Activated T-cell treated with anti-CD3 and anti-CD28 coated beads, Interleukin-2, amount 50 U/mL, for 72 hours (primary cell): ENCODE results near the gene PALLD. TPM values are rescaled to one million over a fixed set of nuclear protein-coding genes. Genes with fewer than 3 reads are reported as not detected.

ENCODE experiments used
- ATAC-seq, 2 donors: fragments of 150-1000 bp; cut with Tn5 transposase; replicated peaks in 1 of 2; 2 replicates each; pipeline ENCODE4 v1.10.0; 2021; ENCODE audit warnings: moderate library complexity in 2 of 2, mild to moderate bottlenecking in 1 of 2
- DNase-seq, 2 donors: peaks; one replicate each; pipeline ENCODE4 v3.0.0; 2021 to 2022; ENCODE audit warnings: mixed read lengths in 1 of 2
- H3K27ac Mint-ChIP-seq: one replicate; pipeline ENCODE4 v1.8.0; 2022; ENCODE audit warnings: mild to moderate bottlenecking, moderate library complexity, mixed read lengths
- H3K27me3 Mint-ChIP-seq: one replicate; pipeline ENCODE4 v1.8.0; 2022; ENCODE audit warnings: low read depth, mixed read lengths
- H3K36me3 Mint-ChIP-seq, 2 donors: one replicate each; pipeline ENCODE4 v1.8.0; 2022; ENCODE audit warnings: mixed read lengths in 2 of 2, mild to moderate bottlenecking in 1 of 2; ENCODE audit not compliant: insufficient read depth in 2 of 2
- H3K4me1 Mint-ChIP-seq: one replicate; pipeline ENCODE4 v1.8.0; 2022; ENCODE audit warnings: low read depth, mixed read lengths
- H3K4me3 Mint-ChIP-seq, 2 donors: one replicate each; pipeline ENCODE4 v1.8.0; 2022; ENCODE audit warnings: mild to moderate bottlenecking in 2 of 2, mixed read lengths in 2 of 2, moderate library complexity in 2 of 2
- H3K9me3 Mint-ChIP-seq, 2 donors: one replicate each; pipeline ENCODE4 v1.8.0; 2022; ENCODE audit warnings: mixed read lengths in 2 of 2
- total RNA-seq, 2 donors: library from RNA; stranded (reverse); gene quantifications; one replicate each; pipeline ENCODE4 v1.2.3, GENCODE V29; 2022

The PALLD gene
- total RNA-seq, 2 donors from 2014 or later: 13.5 to 16.7 TPM

DNA sequence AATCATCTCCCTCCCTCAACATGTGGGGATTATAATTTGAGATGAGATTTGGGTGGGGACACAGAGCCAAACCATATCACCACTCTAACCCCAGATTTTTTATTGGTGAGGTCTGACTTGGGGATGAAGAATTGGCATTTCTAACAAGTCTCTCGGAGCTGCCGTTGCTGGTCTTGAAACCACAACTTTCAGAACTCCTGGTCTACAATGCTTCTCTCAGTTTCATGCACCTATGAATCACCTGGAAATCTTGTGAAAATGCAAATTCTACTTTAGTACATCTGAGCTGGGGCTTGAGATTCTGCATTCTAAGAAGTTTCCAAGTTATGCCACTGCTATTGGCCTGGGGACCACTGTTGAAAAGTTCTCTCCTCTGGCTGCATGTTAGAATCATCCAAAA, 78.6 kb downstream of the PALLD start:
- peaks cover 0 to 4% of the 10 kb centered on the region in 2 donors for H3K36me3 Mint-ChIP-seq
- ATAC-seq (no peak), DNase-seq (no peak)
- H3K4me3 Mint-ChIP-seq: no peak overlapping the region
- H3K27ac Mint-ChIP-seq: no peak overlapping the region
- H3K27me3 Mint-ChIP-seq: peaks cover 9% of the 10 kb centered on the region
- H3K9me3 Mint-ChIP-seq: peaks cover 0 to 5% of the 10 kb centered on the region in 2 donors
- H3K4me1 Mint-ChIP-seq: peaks cover 23% of the 10 kb centered on the region

DNA sequence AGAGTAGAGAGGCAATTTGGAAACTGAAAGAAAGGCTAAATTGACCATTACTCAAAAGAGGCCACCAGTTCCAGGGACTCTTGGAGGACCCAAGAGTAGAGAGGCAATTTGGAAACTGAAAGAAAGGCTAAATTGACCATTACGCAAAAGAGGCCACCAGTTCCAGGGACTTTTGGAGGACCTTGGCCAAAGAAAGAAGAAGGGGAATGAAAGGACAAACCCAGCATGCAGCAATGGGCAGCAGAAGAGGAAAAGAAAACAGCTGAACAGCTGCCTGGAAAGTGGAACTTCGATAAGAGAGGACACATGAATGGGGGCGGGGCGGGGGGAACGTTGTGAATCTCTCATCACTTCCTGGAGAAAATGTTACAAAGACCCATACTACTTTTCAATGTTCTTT, 80.8 kb downstream of the PALLD start:
- peaks cover 18% of the 10 kb centered on the region for H3K27me3 Mint-ChIP-seq
- no peak overlapping the region for H3K27ac Mint-ChIP-seq
- DNase-seq: no peak
- H3K4me3 Mint-ChIP-seq: no peak overlapping the region
- no peak for ATAC-seq
- peaks cover 3 to 7% of the 10 kb centered on the region in 2 donors for H3K9me3 Mint-ChIP-seq
- H3K36me3 Mint-ChIP-seq: peaks cover 0 to 4% of the 10 kb centered on the region in 2 donors
- H3K4me1 Mint-ChIP-seq: peaks cover 22% of the 10 kb centered on the region

DNA sequence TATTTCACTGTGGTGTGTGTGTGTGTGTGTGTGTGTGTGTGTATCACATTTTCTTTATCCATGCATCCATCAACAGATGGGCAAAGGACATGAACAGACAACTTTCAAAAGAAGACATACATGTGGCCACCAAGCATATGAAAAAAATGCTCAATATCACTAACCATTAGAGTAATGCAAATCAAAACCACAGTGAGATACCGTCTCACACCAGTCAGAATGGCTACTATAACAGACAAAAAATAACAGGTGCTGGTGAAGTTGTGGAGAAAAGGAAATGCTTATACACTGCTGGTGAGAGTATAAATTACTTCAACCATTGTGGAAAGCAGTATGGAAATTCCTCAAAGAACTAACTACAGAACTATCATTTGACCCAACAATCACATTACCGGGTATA, 83.4 kb downstream of the PALLD start:
- Mint-ChIP-seq H3K4me1 (peaks cover 9% of the 10 kb centered on the region), H3K27ac (no peak overlapping the region), H3K4me3 (no peak overlapping the region), H3K27me3 (peaks cover 32% of the 10 kb centered on the region), H3K36me3 (peaks cover 0 to 4% of the 10 kb centered on the region in 2 donors), H3K9me3 (peaks cover 2 to 3% of the 10 kb centered on the region in 2 donors)
- ATAC-seq: no peak
- no peak for DNase-seq

DNA sequence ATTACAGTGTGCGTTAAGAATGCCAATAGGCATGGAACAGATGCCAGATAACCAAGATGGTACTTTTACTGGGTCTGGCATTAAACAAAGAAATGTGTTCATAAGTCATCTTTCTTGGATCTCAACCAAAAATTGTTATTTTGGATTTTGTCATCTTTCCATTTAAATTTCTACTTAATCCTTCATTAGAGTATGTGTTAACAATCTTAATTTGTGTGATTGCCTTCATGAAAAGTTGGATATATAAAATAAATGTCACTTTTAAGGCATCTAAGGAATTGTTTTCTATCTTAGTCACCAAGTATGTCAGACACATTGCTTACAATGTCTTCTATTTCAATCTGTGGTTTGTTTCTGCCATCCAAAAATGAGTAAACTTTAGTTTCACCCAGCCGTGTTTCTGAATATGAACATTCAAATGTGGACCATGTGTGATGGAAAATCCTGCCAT, 87.5 kb downstream of the PALLD start:
- no peak overlapping the region for H3K4me3 Mint-ChIP-seq
- no peaks in the 10 kb centered on the region for H3K36me3 Mint-ChIP-seq
- peaks cover 13% of the 10 kb centered on the region for H3K4me1 Mint-ChIP-seq
- no peak overlapping the region for H3K27ac Mint-ChIP-seq
- ATAC-seq (peak in 1 of 2 donors; percentile 38), DNase-seq (no peak)
- peaks cover 2 to 3% of the 10 kb centered on the region in 2 donors for H3K9me3 Mint-ChIP-seq
- H3K27me3 Mint-ChIP-seq: peaks cover 33% of the 10 kb centered on the region

DNA sequence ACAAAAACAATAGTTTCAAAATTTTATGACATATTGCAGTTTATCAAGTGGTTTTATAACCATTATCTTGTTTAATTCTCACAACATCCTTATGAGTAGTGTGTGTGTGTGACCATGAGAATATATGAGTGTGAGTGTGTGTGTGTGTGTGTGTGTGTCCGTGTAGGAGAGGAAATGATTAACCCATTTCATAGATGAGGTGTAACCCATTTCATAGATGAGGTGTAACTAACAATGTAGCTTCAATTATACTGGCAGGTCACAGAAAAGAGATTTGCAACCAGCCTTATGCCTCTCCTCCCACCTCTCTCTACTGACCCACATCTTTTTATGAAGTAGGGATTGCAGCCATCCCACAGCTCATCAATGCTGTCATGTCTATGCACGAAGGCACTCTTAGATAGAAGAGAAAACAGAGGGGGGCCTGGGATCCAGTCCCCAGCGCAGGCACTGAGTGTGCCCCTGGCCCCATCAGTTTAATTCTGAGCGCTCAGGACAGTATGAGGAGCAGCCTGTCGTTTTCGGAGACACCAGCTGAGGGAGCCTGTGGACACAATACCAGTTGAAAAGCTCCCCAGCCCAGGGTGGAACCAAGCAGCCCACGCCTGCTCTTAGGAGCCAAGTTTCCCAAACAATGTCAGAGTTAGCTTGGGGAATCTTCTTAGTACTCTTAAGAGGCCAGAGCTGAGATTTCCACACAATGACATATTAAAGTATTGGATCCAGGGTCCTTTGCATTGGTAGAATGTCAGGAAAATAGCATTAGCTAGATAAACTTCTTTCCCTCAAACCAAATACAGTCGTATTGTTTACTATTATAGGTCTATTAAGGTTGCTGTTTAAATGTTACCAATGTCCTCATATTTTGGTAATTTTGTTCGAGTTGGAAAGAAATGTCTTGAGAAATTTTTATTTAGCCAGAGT, 88.6 kb downstream of the PALLD start:
- Mint-ChIP-seq H3K4me3 (no peak overlapping the region), H3K36me3 (no peaks in the 10 kb centered on the region), H3K9me3 (peaks cover 2 to 3% of the 10 kb centered on the region in 2 donors), H3K4me1 (peaks cover 13% of the 10 kb centered on the region), H3K27me3 (peaks cover 36% of the 10 kb centered on the region), H3K27ac (no peak overlapping the region)
- DNase-seq: peak; percentile 9 to 29
- peak; percentile 66 to 71 for ATAC-seq

DNA sequence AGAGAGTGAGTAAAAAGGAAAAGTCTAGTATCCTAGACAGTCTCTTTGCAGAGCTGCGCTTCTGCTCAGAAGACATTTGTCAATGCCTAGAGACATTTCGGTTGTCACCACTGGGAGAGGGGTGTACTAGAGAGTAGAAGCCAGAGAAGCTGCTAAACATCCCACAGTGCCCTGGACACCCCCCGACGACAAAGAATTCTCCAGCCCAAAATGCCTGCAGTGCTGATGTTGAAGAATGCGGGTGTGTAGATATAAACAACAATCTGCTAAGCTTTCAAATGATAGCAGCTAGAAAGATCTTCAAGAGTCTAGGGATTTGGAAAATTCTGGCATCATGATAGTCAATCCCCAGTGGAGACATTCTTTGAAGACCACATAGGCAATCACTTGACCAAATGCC, 90.1 kb downstream of the PALLD start:
- no peaks in the 10 kb centered on the region for H3K36me3 Mint-ChIP-seq
- H3K27me3 Mint-ChIP-seq: peaks cover 35% of the 10 kb centered on the region
- no peak overlapping the region for H3K27ac Mint-ChIP-seq
- no peak overlapping the region for H3K4me3 Mint-ChIP-seq
- ATAC-seq: no peak
- H3K9me3 Mint-ChIP-seq: peaks cover 0 to under 1% of the 10 kb centered on the region in 2 donors
- no peak for DNase-seq
- H3K4me1 Mint-ChIP-seq: peaks cover 13% of the 10 kb centered on the region

DNA sequence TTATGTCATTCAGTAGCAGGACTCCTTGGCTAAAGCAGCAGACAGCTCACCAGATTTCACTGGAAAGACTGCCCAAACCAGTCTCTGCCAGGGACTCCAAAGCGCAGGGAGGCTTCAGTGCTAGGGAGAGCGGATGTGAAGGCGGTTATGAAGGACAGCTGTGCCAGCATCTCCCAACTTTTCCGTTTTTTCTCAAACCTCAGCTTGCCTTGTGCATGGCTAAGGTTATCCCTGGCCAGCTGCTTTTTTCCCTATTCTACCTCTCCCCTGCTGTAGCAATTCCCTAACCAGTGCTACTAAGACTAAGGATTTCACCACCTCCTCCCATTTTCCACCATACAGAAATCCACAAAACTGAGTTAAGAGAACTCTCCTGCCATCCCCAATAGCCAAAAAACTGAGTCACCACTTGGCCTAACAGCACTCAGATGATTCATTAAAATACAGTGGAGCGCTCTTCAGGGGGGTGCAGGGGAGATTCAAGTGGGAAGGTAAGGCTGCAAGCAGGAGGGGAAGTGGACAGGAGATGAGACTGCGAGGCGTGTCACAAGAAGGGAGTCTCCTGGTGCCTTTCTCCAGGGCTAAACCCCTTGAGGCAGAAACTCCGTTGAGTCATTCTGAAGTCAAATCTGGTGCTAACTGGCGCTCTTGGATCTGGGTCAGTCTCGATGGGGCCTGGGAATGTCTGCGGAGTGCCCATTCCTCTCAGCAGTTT, 90.7 kb downstream of the PALLD start:
- DNase-seq (no peak), ATAC-seq (no peak)
- Mint-ChIP-seq H3K9me3 (no peaks in the 10 kb centered on the region), H3K36me3 (no peaks in the 10 kb centered on the region), H3K27ac (no peak overlapping the region), H3K4me3 (no peak overlapping the region), H3K27me3 (peaks cover 29% of the 10 kb centered on the region), H3K4me1 (peaks cover 13% of the 10 kb centered on the region)

DNA sequence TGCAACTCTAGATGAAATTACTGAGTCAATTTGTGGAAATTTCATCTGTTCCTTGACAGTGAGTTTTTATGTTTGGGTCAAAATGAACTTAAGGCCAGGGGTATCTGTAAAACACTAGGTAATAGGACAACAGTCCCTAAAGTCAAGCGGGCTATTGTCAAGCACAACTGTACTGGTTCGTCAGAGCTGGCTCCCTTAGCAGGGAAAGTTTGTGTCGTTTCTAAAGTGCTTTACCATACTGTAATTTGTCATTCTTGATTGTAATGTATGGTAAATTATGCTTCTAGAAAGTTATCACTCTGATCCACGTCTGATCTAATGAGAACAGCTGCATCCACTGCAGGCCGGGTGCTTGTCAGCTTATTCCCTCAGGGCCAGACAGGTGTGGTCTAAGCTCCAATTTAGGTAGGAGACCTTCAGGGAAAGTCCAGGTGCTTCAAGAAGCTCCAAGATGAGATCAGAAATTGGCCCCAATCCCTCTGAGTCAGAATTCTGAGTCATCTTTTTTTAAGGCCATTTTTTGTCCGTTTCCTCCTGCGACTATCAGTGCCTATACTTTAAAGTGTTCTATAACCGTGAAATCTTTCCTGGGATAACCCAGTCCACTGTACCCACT, 92.2 kb downstream of the PALLD start:
- ATAC-seq: no peak
- no peaks in the 10 kb centered on the region for H3K36me3 Mint-ChIP-seq
- H3K27ac Mint-ChIP-seq: no peak overlapping the region
- peaks cover 15% of the 10 kb centered on the region for H3K27me3 Mint-ChIP-seq
- no peak overlapping the region for H3K4me3 Mint-ChIP-seq
- H3K4me1 Mint-ChIP-seq: peaks cover 13% of the 10 kb centered on the region
- no peak for DNase-seq
- no peaks in the 10 kb centered on the region for H3K9me3 Mint-ChIP-seq

DNA sequence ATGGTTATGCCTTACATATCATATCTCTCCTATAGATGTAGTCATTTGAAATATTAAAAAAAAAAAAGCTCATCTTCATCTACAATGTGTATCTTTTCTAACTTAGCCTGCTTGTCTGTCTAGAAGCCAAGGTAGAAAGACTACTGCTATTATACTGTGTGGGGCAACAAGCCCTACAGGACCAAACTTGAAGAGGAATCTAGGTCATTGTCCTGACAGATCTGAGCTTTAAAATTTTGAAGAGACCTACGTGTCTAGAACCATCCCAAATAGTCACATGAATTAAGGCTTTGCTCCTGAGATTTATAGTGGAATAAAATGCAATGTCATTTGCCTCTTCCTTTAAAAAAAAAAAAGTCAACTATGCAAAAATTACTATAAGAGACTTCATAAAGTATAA, 95.8 kb downstream of the PALLD start:
- ATAC-seq (no peak), DNase-seq (no peak)
- Mint-ChIP-seq H3K4me1 (no peaks in the 10 kb centered on the region), H3K4me3 (no peak overlapping the region), H3K36me3 (no peaks in the 10 kb centered on the region), H3K27ac (no peak overlapping the region), H3K9me3 (no peaks in the 10 kb centered on the region), H3K27me3 (peaks cover 10% of the 10 kb centered on the region)

DNA sequence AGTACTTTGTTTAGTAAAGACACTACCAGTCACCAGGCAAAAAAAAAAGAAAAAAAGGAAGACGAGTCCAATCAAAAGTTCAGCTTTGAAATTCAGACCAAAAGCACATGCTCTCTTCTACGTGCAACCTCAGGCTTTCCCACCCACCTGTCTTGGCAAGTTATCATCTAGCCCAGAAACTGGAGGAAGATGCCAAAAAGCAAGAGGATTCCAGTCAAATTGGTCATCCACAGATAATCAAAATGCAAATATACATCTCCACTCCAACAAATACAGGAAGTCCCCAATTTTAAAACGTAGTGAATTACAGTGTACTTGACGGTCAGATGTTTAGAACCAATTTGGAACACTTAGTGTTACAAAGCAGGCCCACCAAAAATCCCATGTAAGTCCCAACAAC, 96.5 kb downstream of the PALLD start:
- Mint-ChIP-seq H3K4me3 (no peak overlapping the region), H3K4me1 (no peaks in the 10 kb centered on the region), H3K27me3 (peaks cover 5% of the 10 kb centered on the region), H3K27ac (no peak overlapping the region), H3K9me3 (no peaks in the 10 kb centered on the region), H3K36me3 (no peaks in the 10 kb centered on the region)
- ATAC-seq (no peak), DNase-seq (no peak)

DNA sequence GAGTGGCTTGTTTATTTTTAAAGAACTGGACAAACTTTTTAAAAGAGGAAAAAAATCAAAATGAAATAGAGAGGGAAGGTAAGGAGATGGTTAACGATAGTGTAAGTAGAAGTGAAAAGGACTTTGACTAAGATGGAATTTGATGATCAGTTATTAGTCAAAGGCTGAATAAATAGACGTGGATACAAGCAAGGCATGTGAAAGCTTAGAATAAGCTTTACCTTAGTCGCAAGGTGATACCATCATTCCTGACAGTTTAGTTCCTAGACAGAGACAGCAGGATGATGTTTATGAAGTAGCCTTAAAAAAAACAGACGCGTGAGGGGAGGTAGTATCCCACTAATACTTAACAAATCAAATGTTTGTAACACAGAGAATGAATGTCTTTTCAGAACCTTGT, 97.3 kb downstream of the PALLD start:
- H3K9me3 Mint-ChIP-seq: no peaks in the 10 kb centered on the region
- H3K27ac Mint-ChIP-seq: no peak overlapping the region
- DNase-seq: no peak
- H3K27me3 Mint-ChIP-seq: peaks cover 5% of the 10 kb centered on the region
- no peaks in the 10 kb centered on the region for H3K36me3 Mint-ChIP-seq
- no peak overlapping the region for H3K4me3 Mint-ChIP-seq
- ATAC-seq: no peak
- no peaks in the 10 kb centered on the region for H3K4me1 Mint-ChIP-seq

DNA sequence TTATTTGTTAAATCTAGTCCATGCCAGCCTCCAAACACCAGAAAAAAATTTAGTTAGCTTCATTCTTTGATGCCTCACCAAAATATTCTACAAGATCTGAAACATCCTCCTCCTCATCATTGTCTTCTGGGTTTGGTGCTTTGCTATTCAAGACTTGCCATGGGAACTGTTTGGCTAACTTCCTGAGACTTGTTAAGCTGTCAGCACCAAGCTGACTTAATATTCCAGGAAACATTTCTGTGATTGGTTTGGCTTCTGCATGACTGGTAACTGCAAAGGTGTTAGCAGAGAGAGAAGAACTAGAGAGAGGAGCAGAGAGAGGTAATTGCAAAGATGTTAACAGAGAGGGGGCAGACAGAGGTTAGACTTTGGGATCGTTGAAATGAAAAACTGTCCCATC, 101.3 kb downstream of the PALLD start:
- DNase-seq (no peak), ATAC-seq (no peak)
- no peaks in the 10 kb centered on the region for H3K36me3 Mint-ChIP-seq
- H3K4me1 Mint-ChIP-seq: no peaks in the 10 kb centered on the region
- H3K27me3 Mint-ChIP-seq: no peaks in the 10 kb centered on the region
- no peak overlapping the region for H3K4me3 Mint-ChIP-seq
- H3K27ac Mint-ChIP-seq: no peak overlapping the region
- H3K9me3 Mint-ChIP-seq: no peaks in the 10 kb centered on the region
